ENCODE data around the gene UBIAD1. TPM values are rescaled to one million over a fixed set of nuclear protein-coding genes. Genes with fewer than 3 reads are reported as not detected.

The UBIAD1 gene
- polyA plus RNA-seq, 1 donor = 13.6 TPM

- no peak for DNase-seq
- H3K9me3 ChIP-seq (ENCODE audit: control insufficient read depth, low read depth, low read length) = no peaks in the 10 kb centered on the region
Measured at GRCh38 chr1:11279152-11279551, 6.2 kb downstream of the UBIAD1 start.

GRCh38 chr1:11279630-11280029 is 6.6 kb downstream of the UBIAD1 start:
- Histone ChIP-seq H3K27ac (ENCODE audit: low read length) (no peak overlapping the region), H3K9me3 (ENCODE audit: control insufficient read depth, low read depth, low read length) (no peaks in the 10 kb centered on the region), H3K4me1 (ENCODE audit: control insufficient read depth, insufficient read depth, low read length) (peaks cover 4% of the 10 kb centered on the region), H3K36me3 (ENCODE audit: control insufficient read depth, insufficient read depth, low read length) (peaks cover 11% of the 10 kb centered on the region), H3K27me3 (ENCODE audit: control insufficient read depth, insufficient read depth, low read length) (no peaks in the 10 kb centered on the region), H3K4me3 (ENCODE audit: low read length) (no peak overlapping the region)
- WGBS (ENCODE audit: insufficient coverage, low lambda C conversion rate) = no CpG with 5 or more reads among the region's 1 CpG
- DNase-seq = no peak

More at GRCh38 chr1:11279152-11279551, 6.2 kb downstream of the UBIAD1 start:
- no peak overlapping the region for H3K4me3 ChIP-seq (ENCODE audit: low read length)
- no CpG with 5 or more reads among the region's 5 CpGs for WGBS (ENCODE audit: insufficient coverage, low lambda C conversion rate)
- H3K4me1 ChIP-seq (ENCODE audit: control insufficient read depth, insufficient read depth, low read length) = peaks cover 4% of the 10 kb centered on the region
- H3K27ac ChIP-seq (ENCODE audit: low read length) = no peak overlapping the region
- peaks cover 11% of the 10 kb centered on the region for H3K36me3 ChIP-seq (ENCODE audit: control insufficient read depth, insufficient read depth, low read length)
- no peaks in the 10 kb centered on the region for H3K27me3 ChIP-seq (ENCODE audit: control insufficient read depth, insufficient read depth, low read length)

DNA sequence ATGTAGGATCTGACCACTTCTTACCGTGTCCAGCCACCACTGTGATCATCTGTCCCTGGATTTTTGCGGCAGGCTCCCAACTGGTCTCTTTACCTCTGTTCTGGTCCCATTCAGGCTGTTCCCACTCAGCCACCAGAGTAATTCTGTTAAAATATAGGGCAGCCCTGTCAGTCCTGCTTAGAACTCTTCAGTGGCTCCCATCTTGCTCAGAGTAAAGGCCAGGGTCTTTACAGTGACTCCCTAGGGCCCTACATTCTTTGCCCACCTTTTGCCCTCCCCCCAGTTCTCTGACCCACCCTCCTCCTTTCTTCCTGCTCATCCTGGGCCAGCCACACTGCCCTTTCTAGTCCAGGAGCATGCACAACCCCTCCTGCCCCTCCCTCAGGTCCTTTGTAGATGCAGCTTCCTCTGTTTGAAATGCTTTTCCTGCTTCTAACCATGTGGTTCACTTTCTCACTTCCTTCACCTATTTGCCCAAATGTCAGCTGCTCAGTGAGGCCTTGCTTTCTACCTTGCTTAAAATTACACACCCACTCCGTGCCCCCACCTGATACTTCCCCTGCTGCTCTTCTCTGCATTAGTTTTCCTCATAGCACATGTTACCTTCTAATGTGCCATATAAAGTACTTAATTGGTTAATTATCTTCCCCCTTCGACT is 7.8 kb downstream of the UBIAD1 start:
- DNase-seq = no peak
- no peaks in the 10 kb centered on the region for H3K4me1 ChIP-seq (ENCODE audit: control insufficient read depth, insufficient read depth, low read length)
- H3K36me3 ChIP-seq (ENCODE audit: control insufficient read depth, insufficient read depth, low read length) = peaks cover 16% of the 10 kb centered on the region
- H3K4me3 ChIP-seq (ENCODE audit: low read length) = no peak overlapping the region
- no peaks in the 10 kb centered on the region for H3K27me3 ChIP-seq (ENCODE audit: control insufficient read depth, insufficient read depth, low read length)
- no peak overlapping the region for H3K27ac ChIP-seq (ENCODE audit: low read length)
- no CpG with 5 or more reads among the region's 4 CpGs for WGBS (ENCODE audit: insufficient coverage, low lambda C conversion rate)
- no peaks in the 10 kb centered on the region for H3K9me3 ChIP-seq (ENCODE audit: control insufficient read depth, low read depth, low read length)

- H3K27ac ChIP-seq (ENCODE audit: low read length) = no peak overlapping the region
- WGBS (ENCODE audit: insufficient coverage, low lambda C conversion rate) = no CpG with 5 or more reads among the region's 8 CpGs
- peak in 1 of 2 donors; percentile 28 for DNase-seq
- no peaks in the 10 kb centered on the region for H3K9me3 ChIP-seq (ENCODE audit: control insufficient read depth, low read depth, low read length)
- no peak overlapping the region for H3K4me3 ChIP-seq (ENCODE audit: low read length)
- no peaks in the 10 kb centered on the region for H3K4me1 ChIP-seq (ENCODE audit: control insufficient read depth, insufficient read depth, low read length)
- H3K27me3 ChIP-seq (ENCODE audit: control insufficient read depth, insufficient read depth, low read length) = no peaks in the 10 kb centered on the region
- H3K36me3 ChIP-seq (ENCODE audit: control insufficient read depth, insufficient read depth, low read length) = peaks cover 23% of the 10 kb centered on the region
Measured at GRCh38 chr1:11281518-11282331, 8.7 kb downstream of the UBIAD1 start.

- H3K36me3 ChIP-seq (ENCODE audit: control insufficient read depth, insufficient read depth, low read length) = peaks cover 26% of the 10 kb centered on the region
- H3K27me3 ChIP-seq (ENCODE audit: control insufficient read depth, insufficient read depth, low read length) = no peaks in the 10 kb centered on the region
- no peaks in the 10 kb centered on the region for H3K4me1 ChIP-seq (ENCODE audit: control insufficient read depth, insufficient read depth, low read length)
- H3K27ac ChIP-seq (ENCODE audit: low read length) = no peak overlapping the region
- H3K4me3 ChIP-seq (ENCODE audit: low read length) = no peak overlapping the region
- WGBS (ENCODE audit: insufficient coverage, low lambda C conversion rate) = no CpG with 5 or more reads among the region's 6 CpGs
- DNase-seq = no peak
- no peaks in the 10 kb centered on the region for H3K9me3 ChIP-seq (ENCODE audit: control insufficient read depth, low read depth, low read length)
Measured at GRCh38 chr1:11283151-11283550, 10.2 kb downstream of the UBIAD1 start.

GRCh38 chr1:11284784-11285183 is 11.8 kb downstream of the UBIAD1 start:
- Histone ChIP-seq H3K4me1 (ENCODE audit: control insufficient read depth, insufficient read depth, low read length) (no peaks in the 10 kb centered on the region), H3K9me3 (ENCODE audit: control insufficient read depth, low read depth, low read length) (no peaks in the 10 kb centered on the region), H3K27ac (ENCODE audit: low read length) (no peak overlapping the region), H3K4me3 (ENCODE audit: low read length) (no peak overlapping the region), H3K27me3 (ENCODE audit: control insufficient read depth, insufficient read depth, low read length) (no peaks in the 10 kb centered on the region), H3K36me3 (ENCODE audit: control insufficient read depth, insufficient read depth, low read length) (peaks cover 27% of the 10 kb centered on the region)
- WGBS (ENCODE audit: insufficient coverage, low lambda C conversion rate) = 100% methylated on average over 1 of the region's 6 CpGs
- no peak for DNase-seq

DNA sequence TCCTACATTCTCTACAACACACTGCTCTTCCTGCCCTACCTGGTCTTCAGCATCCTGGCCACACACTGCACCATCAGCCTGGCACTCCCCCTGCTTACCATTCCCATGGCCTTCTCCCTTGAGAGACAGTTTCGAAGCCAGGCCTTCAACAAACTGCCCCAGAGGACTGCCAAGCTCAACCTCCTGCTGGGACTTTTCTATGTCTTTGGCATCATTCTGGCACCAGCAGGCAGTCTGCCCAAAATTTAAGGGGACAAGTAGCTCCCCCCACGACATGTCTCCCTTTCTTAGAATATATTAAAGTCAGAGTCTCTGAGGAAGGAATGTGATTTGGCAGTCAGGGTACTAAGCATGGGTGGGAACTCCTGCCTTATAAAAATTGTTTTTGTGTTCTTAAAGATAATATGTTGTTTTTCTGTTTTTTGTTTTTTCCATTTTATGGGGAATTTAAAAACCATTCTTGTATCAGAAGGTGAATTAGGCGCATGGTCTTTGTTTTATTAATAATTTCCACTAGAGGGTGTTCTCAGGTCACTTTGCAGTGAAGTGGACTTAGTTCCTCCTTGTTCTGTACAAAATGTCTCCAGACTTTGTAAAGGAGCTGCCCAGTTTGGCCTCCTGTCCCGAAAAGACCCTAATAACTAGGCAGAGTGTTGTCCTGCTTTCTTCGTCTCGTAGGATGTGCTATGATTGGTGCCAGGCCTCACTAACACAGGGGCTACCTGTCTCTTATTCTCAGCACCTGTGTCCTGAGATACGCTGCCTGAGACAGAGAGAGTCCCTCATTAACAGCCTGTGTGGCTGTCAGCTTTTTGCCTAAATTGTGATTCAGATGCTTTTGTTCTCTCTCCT is 13.1 kb downstream of the UBIAD1 start:
- no peak for DNase-seq
- 60% methylated on average over 1 of the region's 7 CpGs for WGBS (ENCODE audit: insufficient coverage, low lambda C conversion rate)
- Histone ChIP-seq H3K4me1 (ENCODE audit: control insufficient read depth, insufficient read depth, low read length) (no peaks in the 10 kb centered on the region), H3K27me3 (ENCODE audit: control insufficient read depth, insufficient read depth, low read length) (no peaks in the 10 kb centered on the region), H3K9me3 (ENCODE audit: control insufficient read depth, low read depth, low read length) (no peaks in the 10 kb centered on the region), H3K36me3 (ENCODE audit: control insufficient read depth, insufficient read depth, low read length) (peaks cover 28% of the 10 kb centered on the region), H3K27ac (ENCODE audit: low read length) (no peak overlapping the region), H3K4me3 (ENCODE audit: low read length) (no peak overlapping the region)

GRCh38 chr1:11286735-11287410 is 13.9 kb downstream of the UBIAD1 start:
- no peak overlapping the region for H3K4me3 ChIP-seq (ENCODE audit: low read length)
- H3K36me3 ChIP-seq (ENCODE audit: control insufficient read depth, insufficient read depth, low read length) = peaks cover 28% of the 10 kb centered on the region
- H3K27me3 ChIP-seq (ENCODE audit: control insufficient read depth, insufficient read depth, low read length) = no peaks in the 10 kb centered on the region
- H3K4me1 ChIP-seq (ENCODE audit: control insufficient read depth, insufficient read depth, low read length) = no peaks in the 10 kb centered on the region
- no peaks in the 10 kb centered on the region for H3K9me3 ChIP-seq (ENCODE audit: control insufficient read depth, low read depth, low read length)
- WGBS (ENCODE audit: insufficient coverage, low lambda C conversion rate) = no CpG with 5 or more reads among the region's 3 CpGs
- DNase-seq = no peak
- H3K27ac ChIP-seq (ENCODE audit: low read length) = no peak overlapping the region

GRCh38 chr1:11289064-11289463 is 16.1 kb downstream of the UBIAD1 start:
- H3K36me3 ChIP-seq (ENCODE audit: control insufficient read depth, insufficient read depth, low read length) = peaks cover 29% of the 10 kb centered on the region
- H3K27ac ChIP-seq (ENCODE audit: low read length) = no peak overlapping the region
- no peaks in the 10 kb centered on the region for H3K4me1 ChIP-seq (ENCODE audit: control insufficient read depth, insufficient read depth, low read length)
- no peaks in the 10 kb centered on the region for H3K9me3 ChIP-seq (ENCODE audit: control insufficient read depth, low read depth, low read length)
- WGBS (ENCODE audit: insufficient coverage, low lambda C conversion rate) = 71% methylated on average over 2 of the region's 5 CpGs
- H3K27me3 ChIP-seq (ENCODE audit: control insufficient read depth, insufficient read depth, low read length) = no peaks in the 10 kb centered on the region
- no peak overlapping the region for H3K4me3 ChIP-seq (ENCODE audit: low read length)
- DNase-seq = no peak

- Histone ChIP-seq H3K4me1 (ENCODE audit: control insufficient read depth, insufficient read depth, low read length) (no peaks in the 10 kb centered on the region), H3K36me3 (ENCODE audit: control insufficient read depth, insufficient read depth, low read length) (peaks cover 30% of the 10 kb centered on the region), H3K27me3 (ENCODE audit: control insufficient read depth, insufficient read depth, low read length) (no peaks in the 10 kb centered on the region), H3K4me3 (ENCODE audit: low read length) (no peak overlapping the region), H3K9me3 (ENCODE audit: control insufficient read depth, low read depth, low read length) (no peaks in the 10 kb centered on the region), H3K27ac (ENCODE audit: low read length) (no peak overlapping the region)
- WGBS (ENCODE audit: insufficient coverage, low lambda C conversion rate) = no CpG with 5 or more reads among the region's 2 CpGs
- no peak for DNase-seq
Measured at GRCh38 chr1:11291049-11291448, 18.1 kb downstream of the UBIAD1 start.

All from large intestine (tissue), 3 donors.